Stimulated activated CD4-positive, alpha-beta T cell treated with anti-CD3 and anti-CD28 coated beads, Interleukin-12 subunit alpha, Interleukin-12 subunit beta, amount 100 ng/mL, for 48 hours (primary cell): ENCODE results near the gene PNMA3.
"Not testable (repeated sequence)": the region's sequence is repeated elsewhere in the genome, so short reads cannot be mapped to it uniquely, and the experiment has no call there.

Experiments used
- DNase-seq, 3 donors: peaks; one replicate each; pipeline ENCODE4 v3.0.0-alpha.2; 2020; ENCODE audit warnings: low read depth in 2 of 3, low spot score in 1 of 3

The PNMA3 gene

GRCh38 chrX:153073331-153073730, 17.1 kb downstream of the PNMA3 start:
- not testable (repeated sequence) for DNase-seq

GRCh38 chrX:153074262-153074899, 18.1 kb downstream of the PNMA3 start:
- DNase-seq = no peak

- DNase-seq = no peak
These were observed 18.7 kb downstream of the PNMA3 start for GRCh38 chrX:153074935-153075334.

GRCh38 chrX:153075366-153075765, 19.1 kb downstream of the PNMA3 start:
- no peak for DNase-seq

- DNase-seq = not testable (repeated sequence)
These were observed 21.3 kb downstream of the PNMA3 start for GRCh38 chrX:153077437-153078135.

- DNase-seq = not testable (repeated sequence)
These were observed 27.1 kb downstream of the PNMA3 start for GRCh38 chrX:153083238-153083923.

GRCh38 chrX:153102418-153102817, 46.1 kb downstream of the PNMA3 start:
- no peak for DNase-seq

- DNase-seq = not testable (repeated sequence)
These were observed 48.7 kb downstream of the PNMA3 start for GRCh38 chrX:153104959-153105358.

GRCh38 chrX:153106092-153106801, 50.0 kb downstream of the PNMA3 start:
- DNase-seq = not testable (repeated sequence)
